ENCODE measurements around the gene GIMAP8. TPM values are rescaled to one million over a fixed set of nuclear protein-coding genes. Genes with fewer than 3 reads are reported as not detected.

The GIMAP8 gene
- total RNA-seq, 1 donor from 2014 or later = 7.0 TPM

GRCh38 chr7:150432915-150433892 is 17.2 kb upstream of the GIMAP8 start:
- peak overlapping the region; percentile 65 for H3K4me3 Mint-ChIP-seq (ENCODE audit: low read depth)
- peak overlapping the region; percentile 82 for H3K27ac Mint-ChIP-seq
- H3K4me1 Mint-ChIP-seq (ENCODE audit: low read depth) = peaks cover 42% of the 10 kb centered on the region
- H3K9me3 Mint-ChIP-seq = no peaks in the 10 kb centered on the region
- intact Hi-C loops (cut with micrococcal nuclease) = no loop called here
- H3K36me3 Mint-ChIP-seq (ENCODE audit: low read depth) = no peaks in the 10 kb centered on the region
- H3K27me3 Mint-ChIP-seq (ENCODE audit: low read depth) = peaks cover 2% of the 10 kb centered on the region
- DNase-seq (ENCODE audit: low spot score) = no peak

GRCh38 chr7:150434240-150434639 is 16.2 kb upstream of the GIMAP8 start:
- Mint-ChIP-seq H3K27ac (no peak overlapping the region), H3K4me1 (ENCODE audit: low read depth) (peaks cover 47% of the 10 kb centered on the region), H3K4me3 (ENCODE audit: low read depth) (no peak overlapping the region), H3K27me3 (ENCODE audit: low read depth) (peaks cover 2% of the 10 kb centered on the region), H3K36me3 (ENCODE audit: low read depth) (no peaks in the 10 kb centered on the region), H3K9me3 (no peaks in the 10 kb centered on the region)
- intact Hi-C loops (cut with micrococcal nuclease) = no loop called here
- no peak for DNase-seq (ENCODE audit: low spot score)

- H3K27ac Mint-ChIP-seq = no peak overlapping the region
- H3K27me3 Mint-ChIP-seq (ENCODE audit: low read depth) = peaks cover 2% of the 10 kb centered on the region
- no peak overlapping the region for H3K4me3 Mint-ChIP-seq (ENCODE audit: low read depth)
- no peaks in the 10 kb centered on the region for H3K36me3 Mint-ChIP-seq (ENCODE audit: low read depth)
- no peak for DNase-seq (ENCODE audit: low spot score)
- peaks cover 50% of the 10 kb centered on the region for H3K4me1 Mint-ChIP-seq (ENCODE audit: low read depth)
- no peaks in the 10 kb centered on the region for H3K9me3 Mint-ChIP-seq
- intact Hi-C loops (cut with micrococcal nuclease) = no loop called here
Measured at GRCh38 chr7:150435047-150435389, 15.4 kb upstream of the GIMAP8 start.

- H3K27ac Mint-ChIP-seq = no peak overlapping the region
- intact Hi-C loops (cut with micrococcal nuclease) = no loop called here
- no peaks in the 10 kb centered on the region for H3K9me3 Mint-ChIP-seq
- H3K36me3 Mint-ChIP-seq (ENCODE audit: low read depth) = no peaks in the 10 kb centered on the region
- peaks cover 54% of the 10 kb centered on the region for H3K4me1 Mint-ChIP-seq (ENCODE audit: low read depth)
- no peak overlapping the region for H3K4me3 Mint-ChIP-seq (ENCODE audit: low read depth)
- DNase-seq (ENCODE audit: low spot score) = no peak
- H3K27me3 Mint-ChIP-seq (ENCODE audit: low read depth) = peaks cover 2% of the 10 kb centered on the region
Measured at GRCh38 chr7:150435390-150436073, 14.9 kb upstream of the GIMAP8 start.

GRCh38 chr7:150439967-150440366 is 10.5 kb upstream of the GIMAP8 start:
- Mint-ChIP-seq H3K36me3 (ENCODE audit: low read depth) (peaks cover 13% of the 10 kb centered on the region), H3K9me3 (peaks cover 14% of the 10 kb centered on the region), H3K4me3 (ENCODE audit: low read depth) (no peak overlapping the region), H3K4me1 (ENCODE audit: low read depth) (peaks cover 32% of the 10 kb centered on the region), H3K27me3 (ENCODE audit: low read depth) (no peaks in the 10 kb centered on the region), H3K27ac (peak overlapping the region; percentile 23)
- DNase-seq (ENCODE audit: low spot score) = no peak
- intact Hi-C loops (cut with micrococcal nuclease) = loop anchor here (1.0 kb wide), 1 partner anchor 10 kb away; the partner anchor contains the start of gene GIMAP8

GRCh38 chr7:150441524-150441923 is 8.9 kb upstream of the GIMAP8 start:
- DNase-seq (ENCODE audit: low spot score) = no peak
- Mint-ChIP-seq H3K4me3 (ENCODE audit: low read depth) (no peak overlapping the region), H3K4me1 (ENCODE audit: low read depth) (peaks cover 26% of the 10 kb centered on the region), H3K27ac (no peak overlapping the region), H3K36me3 (ENCODE audit: low read depth) (peaks cover 13% of the 10 kb centered on the region), H3K27me3 (ENCODE audit: low read depth) (no peaks in the 10 kb centered on the region), H3K9me3 (peaks cover 14% of the 10 kb centered on the region)
- intact Hi-C loops (cut with micrococcal nuclease) = no loop called here

GRCh38 chr7:150442811-150443210 is 7.6 kb upstream of the GIMAP8 start:
- intact Hi-C loops (cut with micrococcal nuclease) = no loop called here
- Mint-ChIP-seq H3K4me3 (ENCODE audit: low read depth) (no peak overlapping the region), H3K36me3 (ENCODE audit: low read depth) (peaks cover 13% of the 10 kb centered on the region), H3K9me3 (peaks cover 14% of the 10 kb centered on the region), H3K27me3 (ENCODE audit: low read depth) (no peaks in the 10 kb centered on the region), H3K27ac (no peak overlapping the region), H3K4me1 (ENCODE audit: low read depth) (peaks cover 32% of the 10 kb centered on the region)
- no peak for DNase-seq (ENCODE audit: low spot score)

- no peaks in the 10 kb centered on the region for H3K27me3 Mint-ChIP-seq (ENCODE audit: low read depth)
- peaks cover 33% of the 10 kb centered on the region for H3K4me1 Mint-ChIP-seq (ENCODE audit: low read depth)
- intact Hi-C loops (cut with micrococcal nuclease) = no loop called here
- DNase-seq (ENCODE audit: low spot score) = no peak
- H3K9me3 Mint-ChIP-seq = peaks cover 14% of the 10 kb centered on the region
- H3K27ac Mint-ChIP-seq = no peak overlapping the region
- no peak overlapping the region for H3K4me3 Mint-ChIP-seq (ENCODE audit: low read depth)
- H3K36me3 Mint-ChIP-seq (ENCODE audit: low read depth) = peaks cover 13% of the 10 kb centered on the region
Measured at GRCh38 chr7:150443793-150444540, 6.5 kb upstream of the GIMAP8 start.

- intact Hi-C loops (cut with micrococcal nuclease) = no loop called here
- Mint-ChIP-seq H3K4me1 (ENCODE audit: low read depth) (peaks cover 35% of the 10 kb centered on the region), H3K27ac (no peak overlapping the region)
Measured at GRCh38 chr7:150444674-150445365, 5.6 kb upstream of the GIMAP8 start.

GRCh38 chr7:150446288-150446938 is 4.0 kb upstream of the GIMAP8 start:
- no peak for DNase-seq (ENCODE audit: low spot score)
- Mint-ChIP-seq H3K4me1 (ENCODE audit: low read depth) (peaks cover 39% of the 10 kb centered on the region), H3K4me3 (ENCODE audit: low read depth) (no peak overlapping the region), H3K9me3 (peaks cover 11% of the 10 kb centered on the region), H3K27ac (peak overlapping the region; percentile 66), H3K36me3 (ENCODE audit: low read depth) (peaks cover 11% of the 10 kb centered on the region), H3K27me3 (ENCODE audit: low read depth) (no peaks in the 10 kb centered on the region)
- intact Hi-C loops (cut with micrococcal nuclease) = no loop called here

More at GRCh38 chr7:150444674-150445365, 5.6 kb upstream of the GIMAP8 start:
- Mint-ChIP-seq H3K9me3 (peaks cover 14% of the 10 kb centered on the region), H3K36me3 (ENCODE audit: low read depth) (peaks cover 13% of the 10 kb centered on the region), H3K4me3 (ENCODE audit: low read depth) (no peak overlapping the region), H3K27me3 (ENCODE audit: low read depth) (no peaks in the 10 kb centered on the region)
- no peak for DNase-seq (ENCODE audit: low spot score)

GRCh38 chr7:150447966-150448788 is 2.3 kb upstream of the GIMAP8 start:
- DNase-seq (ENCODE audit: low spot score) = no peak
- Mint-ChIP-seq H3K4me3 (ENCODE audit: low read depth) (peak overlapping the region; percentile 54), H3K27me3 (ENCODE audit: low read depth) (no peaks in the 10 kb centered on the region), H3K36me3 (ENCODE audit: low read depth) (peaks cover 1% of the 10 kb centered on the region), H3K27ac (peak overlapping the region; percentile 78), H3K4me1 (ENCODE audit: low read depth) (peaks cover 47% of the 10 kb centered on the region), H3K9me3 (no peaks in the 10 kb centered on the region)
- intact Hi-C loops (cut with micrococcal nuclease) = loop anchor here (1.0 kb wide), 2 partner anchors 33 to 307 kb away; no protein-coding TSS in a partner anchor

Measured in activated T-helper 2 cell treated with anti-CD3 and anti-CD28 coated beads, Interferon-gamma antibody, Interleukin-2, Interleukin-4, amounts not matched to agents 10 μg/mL and 5 μg/mL and 100 μg/mL, durations not matched to agents 14 hours and 24 hours and 36 hours (primary cell).